SU-DHL-6 (cell line): ENCODE data around the gene MGAT5.
"Not testable (repeated sequence)": the region's sequence is repeated elsewhere in the genome, so short reads cannot be mapped to it uniquely, and the experiment has no call there.

ENCODE experiments used
- H2AFZ ChIP-seq: fragments of 200-600 bp; sonication (generic); 2 replicates; pipeline ENCODE4 v1.6.1; 2014; ENCODE audit warnings: low read depth, mild to moderate bottlenecking, moderate library complexity, mixed read lengths, antibody characterized with exemption, low read length; ENCODE audit not compliant: severe bottlenecking
- H3F3A ChIP-seq: fragments of 200-600 bp; shearing (Covaris generic); 2 replicates; pipeline ENCODE4 v1.6.0; 2016; ENCODE audit warnings: antibody characterized with exemption, mild to moderate bottlenecking; ENCODE audit not compliant: insufficient read depth
- H3K27ac ChIP-seq: fragments of 200-600 bp; sonication (generic); 2 replicates; pipeline ENCODE4 v1.5.1; 2016; ENCODE audit warnings: low read depth, mild to moderate bottlenecking, low read length, moderate library complexity, mixed read lengths
- H3K27me3 ChIP-seq: fragments of 200-600 bp; sonication (generic), shearing (Covaris generic); 2 replicates; pipeline ENCODE4 v1.6.0; 2014; ENCODE audit warnings: mild to moderate bottlenecking, low read length
- H3K36me3 ChIP-seq: fragments of 200-600 bp; sonication (generic); 2 replicates; pipeline ENCODE4 v1.6.1; 2014; ENCODE audit warnings: mild to moderate bottlenecking, low read length, mixed read lengths
- H3K4me2 ChIP-seq: fragments of 300-600, 200-600 bp; shearing (Covaris generic), sonication (generic); 2 replicates; pipeline ENCODE4 v1.6.0; 2014; ENCODE audit warnings: low read length, low read depth, mild to moderate bottlenecking; ENCODE audit not compliant: poor library complexity, severe bottlenecking
- H3K4me3 ChIP-seq: fragments of 200-600 bp; sonication (generic); 2 replicates; pipeline ENCODE4 v1.5.1; 2014; ENCODE audit warnings: antibody characterized with exemption, low read length, mild to moderate bottlenecking, mixed read lengths; ENCODE audit not compliant: insufficient read depth, poor library complexity, severe bottlenecking
- H3K79me2 ChIP-seq: fragments of 200-600 bp; sonication (generic); 2 replicates; pipeline ENCODE4 v1.6.1; 2014; ENCODE audit warnings: mild to moderate bottlenecking, low read length, moderate library complexity; ENCODE audit not compliant: insufficient read depth
- H3K9ac ChIP-seq: fragments of 200-600 bp; sonication (generic); 2 replicates; pipeline ENCODE4 v1.7.0; 2014; ENCODE audit warnings: mild to moderate bottlenecking, low read length
- H3K9me2 ChIP-seq: fragments of 200-600 bp; sonication (generic); replicated peaks from 2 replicates; pipeline ENCODE4 v1.6.1; 2014; ENCODE audit warnings: low read length; ENCODE audit not compliant: insufficient read depth
- H3K9me3 ChIP-seq: fragments of 200-600 bp; sonication (generic); 2 replicates; pipeline ENCODE4 v1.6.1; 2014; ENCODE audit warnings: low read length, mixed read lengths; ENCODE audit not compliant: insufficient read depth
- H4K20me1 ChIP-seq: fragments of 200-600 bp; sonication (generic); 2 replicates; pipeline ENCODE4 v1.6.1; 2014; ENCODE audit warnings: low read depth, mild to moderate bottlenecking, antibody characterized with exemption, low read length, moderate library complexity, mixed read lengths
- CTCF ChIP-seq: fragments of 200-600 bp; sonication (generic); IDR thresholded peaks from one replicate; pipeline ENCODE4 v1.5.1; 2017; ENCODE audit warnings: antibody characterized with exemption, mild to moderate bottlenecking, low read length, moderate library complexity; ENCODE audit not compliant: insufficient read depth, poor library complexity, severe bottlenecking
- EZH2phosphoT487 ChIP-seq: fragments of 200-600 bp; sonication (generic), shearing (Covaris generic); conservative IDR thresholded peaks from 2 replicates; pipeline ENCODE4 v1.6.1; 2018; ENCODE audit warnings: mild to moderate bottlenecking, antibody characterized with exemption, low read length, moderate library complexity, mixed read lengths

MGAT5 gene

GRCh38 chr2:134293719-134294537 lies 40.1 kb downstream of the MGAT5 start:
- no peaks in the 10 kb centered on the region for H4K20me1 ChIP-seq
- no peak for TF ChIP-seq EZH2phosphoT487
- no peak for TF ChIP-seq CTCF
- no peaks in the 10 kb centered on the region for H3K79me2 ChIP-seq
- H3K4me3 ChIP-seq, result peak overlapping the region; percentile 25
- no peaks in the 10 kb centered on the region for H3K9me2 ChIP-seq
- H3K4me2 ChIP-seq, result peak overlapping the region; percentile 55
- peaks cover 31% of the 10 kb centered on the region for H3F3A ChIP-seq
- H3K27ac ChIP-seq, result peak overlapping the region; percentile 90
- H3K27me3 ChIP-seq, result no peaks in the 10 kb centered on the region
- no peaks in the 10 kb centered on the region for H3K9me3 ChIP-seq
- H3K36me3 ChIP-seq, result no peaks in the 10 kb centered on the region
- peak overlapping the region; percentile 22 for H2AFZ ChIP-seq
- H3K9ac ChIP-seq, result peak overlapping the region; percentile 39

GRCh38 chr2:134294598-134294997 lies 40.7 kb downstream of the MGAT5 start:
- not testable (repeated sequence) for H4K20me1 ChIP-seq, H3K9me2 ChIP-seq, H3K27me3 ChIP-seq, H3K9me3 ChIP-seq, H3K79me2 ChIP-seq, H3K36me3 ChIP-seq
- Histone ChIP-seq H3K4me3 (peak overlapping the region; percentile 25), H2AFZ (peak overlapping the region; percentile 22), H3F3A (peaks cover 31% of the 10 kb centered on the region), H3K27ac (peak overlapping the region; percentile 90), H3K9ac (peak overlapping the region; percentile 39), H3K4me2 (peak overlapping the region; percentile 55)

GRCh38 chr2:134295441-134295840 lies 41.6 kb downstream of the MGAT5 start:
- H3K27me3 ChIP-seq, result no peaks in the 10 kb centered on the region
- no peak overlapping the region for H2AFZ ChIP-seq
- no peaks in the 10 kb centered on the region for H3K36me3 ChIP-seq
- no peaks in the 10 kb centered on the region for H3K79me2 ChIP-seq
- no peaks in the 10 kb centered on the region for H3K9me3 ChIP-seq
- 0 out of 2 replicates have a peak overlapping the region, but pooled peaks have one; percentile 4 for H3K9ac ChIP-seq
- H3K4me2 ChIP-seq, result peak overlapping the region; percentile 55
- H3K9me2 ChIP-seq, result no peaks in the 10 kb centered on the region
- peaks cover 31% of the 10 kb centered on the region for H3F3A ChIP-seq
- H3K27ac ChIP-seq, result peak overlapping the region; percentile 90
- no peaks in the 10 kb centered on the region for H4K20me1 ChIP-seq
- TF ChIP-seq CTCF (no peak), EZH2phosphoT487 (no peak)
- no peak overlapping the region for H3K4me3 ChIP-seq

GRCh38 chr2:134296301-134296700 lies 42.4 kb downstream of the MGAT5 start:
- H3K79me2 ChIP-seq, result no peaks in the 10 kb centered on the region

More at GRCh38 chr2:134296301-134296700, 42.4 kb downstream of the MGAT5 start:
- TF ChIP-seq CTCF (no peak), EZH2phosphoT487 (no peak)
- peak overlapping the region; percentile 90 for H3K27ac ChIP-seq
- H3K27me3 ChIP-seq, result no peaks in the 10 kb centered on the region
- H3K9ac ChIP-seq, result no peak overlapping the region
- H4K20me1 ChIP-seq, result no peaks in the 10 kb centered on the region
- H3K4me2 ChIP-seq, result peak overlapping the region; percentile 55
- no peaks in the 10 kb centered on the region for H3K36me3 ChIP-seq
- H3K4me3 ChIP-seq, result no peak overlapping the region
- no peak overlapping the region for H2AFZ ChIP-seq
- H3K9me2 ChIP-seq, result no peaks in the 10 kb centered on the region
- peaks cover 31% of the 10 kb centered on the region for H3F3A ChIP-seq
- H3K9me3 ChIP-seq, result no peaks in the 10 kb centered on the region
